Measurements from ENCODE around the gene ORM1. TPM values are rescaled to one million over a fixed set of nuclear protein-coding genes. Genes with fewer than 3 reads are reported as not detected.

Gene ORM1
- total and polyA plus RNA-seq, 10 of the 15 experiments (the other 5 are each of a cell fraction or from before 2014, with no cell fraction given), result 4.4 TPM; not detected in 9

DNA sequence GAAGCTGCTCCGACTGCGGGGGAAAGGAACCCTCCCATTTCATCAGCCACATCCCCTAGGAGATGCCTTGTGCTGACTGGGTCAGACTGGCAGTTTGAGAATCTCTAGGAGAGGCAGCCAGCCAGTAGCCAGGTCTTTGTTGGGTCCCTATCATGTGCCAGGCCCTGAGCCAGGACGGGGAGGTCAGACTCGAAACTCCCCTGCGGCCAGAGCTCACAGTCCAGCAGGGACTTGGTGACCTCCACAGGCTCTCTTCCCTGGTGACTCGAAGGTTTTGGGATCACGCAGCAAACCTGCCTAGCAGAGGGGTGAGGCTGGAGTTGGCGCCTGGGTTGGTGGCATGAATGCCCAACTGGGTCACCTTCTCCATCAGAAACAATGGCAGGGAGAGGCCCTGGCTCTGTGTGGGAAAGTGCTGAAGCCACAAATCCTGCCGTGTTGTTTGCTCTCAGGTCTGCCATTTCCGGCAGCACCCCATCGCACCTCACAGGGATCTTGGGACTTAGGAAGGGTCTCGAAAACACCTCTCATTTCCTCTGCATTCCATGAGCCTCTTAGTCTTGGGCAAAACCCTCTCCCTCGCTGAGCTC is 14.4 kb upstream of the ORM1 start:
- no TSS peak for BruUV-seq (replicated peaks)
- Histone ChIP-seq H4K20me1 (ENCODE audit: control insufficient read depth, insufficient read depth) (0 out of 2 replicates have a peak, but pooled peaks cover 3% of the 10 kb centered on the region), H3K36me3 (ENCODE audit: control insufficient read depth in 2 of 2, insufficient read depth in 2 of 2, low read length in 1 of 2) (no peaks in the 10 kb centered on the region), H3K4me2 (ENCODE audit: control insufficient read depth, insufficient read depth) (no peak overlapping the region), H3K9me3 (replicated peaks; ENCODE audit: control insufficient read depth, insufficient read depth, low read length) (no peaks in the 10 kb centered on the region), H3K27ac (ENCODE audit: control insufficient read depth, insufficient read depth) (no peak overlapping the region), H3K79me2 (ENCODE audit: control insufficient read depth, insufficient read depth, low read length) (no peaks in the 10 kb centered on the region), H3K4me1 (ENCODE audit: control insufficient read depth, insufficient read depth, low read length) (no peaks in the 10 kb centered on the region), H3K27me3 (replicated peaks in 1 of 2; ENCODE audit: control insufficient read depth in 2 of 2, insufficient read depth in 2 of 2, low read length in 1 of 2) (peaks cover 0 to 2% of the 10 kb centered on the region in 2 experiments; a peak in 3 of 4 replicates), H2AFZ (ENCODE audit: control insufficient read depth, low read depth, low read length) (no peak overlapping the region), H3K9ac (ENCODE audit: control insufficient read depth, insufficient read depth, low read length) (no peak overlapping the region), H3K4me3 (no peak overlapping the region)
- CTCF ChIA-PET, result no interaction called here
- FAIRE-seq (no peak), ATAC-seq (no peak), DNase-seq (ENCODE audit: low read depth, low spot score) (no peak)
- WGBS (ENCODE audit: insufficient coverage, insufficient replicate concordance, low lambda C conversion rate, missing lambda C conversion rate), result 39% methylated on average over 13 of the region's 13 CpGs
- intact Hi-C loops (cut with micrococcal nuclease; ENCODE audit: unreplicated experiment) (no loop called here), in situ Hi-C loops (cut with MboI) (no loop called here)
- RAD21 ChIA-PET (ENCODE audit: unreplicated experiment), result interaction anchor here (1.1 kb wide), 1 partner anchor 18 kb away, joined by 4 read pairs; no protein-coding TSS in a partner anchor
- TF ChIP-seq IRF5 (IDR thresholded peaks at IDR 0.05; ENCODE audit: borderline replicate concordance), result no peak
- TF ChIP-seq KLF5 (IDR thresholded peaks at IDR 0.05; ENCODE audit: partially characterized antibody), result no peak
- no peak for TF ChIP-seq ZNF622 (IDR thresholded peaks at IDR 0.05)
- TF ChIP-seq USF2 (IDR thresholded peaks at IDR 0.05; ENCODE audit: borderline replicate concordance, low read depth, low read length), result no peak
- TF ChIP-seq NR2C1 (IDR thresholded peaks at IDR 0.05), result no peak
- no peak for TF ChIP-seq CBFB (IDR thresholded peaks at IDR 0.05; ENCODE audit: low read depth)
- no peak for TF ChIP-seq NFXL1 (IDR thresholded peaks at IDR 0.05; ENCODE audit: borderline replicate concordance)
- TF ChIP-seq CBX5 (IDR thresholded peaks at IDR 0.05; ENCODE audit: low read depth), result no peak
- no peak for TF ChIP-seq PBX3 (IDR thresholded peaks at IDR 0.05; ENCODE audit: insufficient replicate concordance, low read depth, low read length)
- TF ChIP-seq RAD51 (IDR thresholded peaks at IDR 0.05), result no peak
- TF ChIP-seq MXI1 (IDR thresholded peaks at IDR 0.05; ENCODE audit: low read depth, low read length), result no peak
- TF ChIP-seq SRF (IDR thresholded peaks at IDR 0.05; ENCODE audit: low read depth in 2 of 2, low read length in 2 of 2), result no peak
- no peak for TF ChIP-seq RELA (IDR thresholded peaks at IDR 0.05; ENCODE audit: borderline replicate concordance, partially characterized antibody)
- no peak for TF ChIP-seq CREB1 (IDR thresholded peaks at IDR 0.05; ENCODE audit: low read depth)
- no peak for TF ChIP-seq IKZF2 (IDR thresholded peaks at IDR 0.05)
- no peak for TF ChIP-seq RUNX3 (IDR thresholded peaks at IDR 0.05; ENCODE audit: low read length)
- TF ChIP-seq EGR1 (IDR thresholded peaks at IDR 0.05; ENCODE audit: borderline replicate concordance in 1 of 2, low read depth in 2 of 2, low read length in 2 of 2), result no peak
- no peak for TF ChIP-seq FOXM1 (IDR thresholded peaks at IDR 0.05; ENCODE audit: low read depth, low read length)
- no peak for TF ChIP-seq ZBED1 (IDR thresholded peaks at IDR 0.05; ENCODE audit: borderline replicate concordance)
- no peak for TF ChIP-seq CREM (IDR thresholded peaks at IDR 0.05; ENCODE audit: low read depth)
- SMC1A ChIA-PET (ENCODE audit: uncharacterized antibody, unreplicated experiment), result no interaction called here
- POLR2A ChIA-PET, result no interaction called here

All from GM12878 (cell line).